Globus pallidus (tissue), 1 donor: Measurements from ENCODE around the gene FBF1.
A peak's percentile ranks its signal among the peaks of the same experiment; 100 is the strongest.

ENCODE experiments used
- DNase-seq: peaks from one replicate; pipeline ENCODE4 v3.0.0-alpha.2; 2015; ENCODE audit warnings: low spot score

Gene FBF1

DNA sequence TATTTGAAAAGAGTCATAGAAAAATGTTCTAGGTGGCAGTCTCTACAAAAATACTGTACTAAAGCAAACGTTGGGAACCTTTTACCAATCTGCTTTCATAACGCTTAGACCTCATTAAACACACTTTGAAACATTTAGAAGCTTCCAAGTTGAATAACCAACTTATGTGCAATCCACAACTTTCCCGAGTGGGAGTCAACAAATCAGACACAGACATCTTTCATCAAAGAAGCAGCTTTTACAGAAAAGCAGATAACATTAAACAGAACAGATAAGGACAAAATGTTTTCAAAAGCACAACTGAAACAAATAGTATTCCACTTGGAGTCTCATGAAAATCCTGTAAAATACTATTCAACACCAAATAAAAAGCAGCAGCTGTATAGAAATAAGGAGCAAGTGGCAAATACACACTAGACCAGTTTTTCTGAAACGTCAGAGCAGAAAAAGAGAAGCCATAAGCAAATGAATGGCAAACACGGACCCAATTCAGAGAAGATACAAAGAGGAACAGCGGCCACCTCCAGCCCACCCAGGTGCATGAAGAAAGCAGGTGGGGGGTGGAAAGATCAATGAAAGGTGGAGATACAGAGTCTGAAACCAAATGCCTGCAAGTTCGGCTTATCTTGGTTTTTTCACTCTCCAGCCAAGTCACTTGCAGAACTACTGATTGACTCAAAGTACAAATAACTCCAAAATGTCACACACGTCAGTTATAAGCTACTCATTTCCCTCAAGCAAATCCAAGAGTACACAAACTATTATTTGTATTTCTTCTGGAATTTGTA, 18.4 kb upstream of the FBF1 start:
- no peak for DNase-seq

- peak; percentile 46 for DNase-seq
Observed at GRCh38 chr17:75950855-75951554, 10.2 kb upstream of the FBF1 start.

- DNase-seq = no peak
Observed at GRCh38 chr17:75950421-75950820, 9.6 kb upstream of the FBF1 start.

- DNase-seq = no peak
Observed at GRCh38 chr17:75945211-75945610, 4.4 kb upstream of the FBF1 start.

DNA sequence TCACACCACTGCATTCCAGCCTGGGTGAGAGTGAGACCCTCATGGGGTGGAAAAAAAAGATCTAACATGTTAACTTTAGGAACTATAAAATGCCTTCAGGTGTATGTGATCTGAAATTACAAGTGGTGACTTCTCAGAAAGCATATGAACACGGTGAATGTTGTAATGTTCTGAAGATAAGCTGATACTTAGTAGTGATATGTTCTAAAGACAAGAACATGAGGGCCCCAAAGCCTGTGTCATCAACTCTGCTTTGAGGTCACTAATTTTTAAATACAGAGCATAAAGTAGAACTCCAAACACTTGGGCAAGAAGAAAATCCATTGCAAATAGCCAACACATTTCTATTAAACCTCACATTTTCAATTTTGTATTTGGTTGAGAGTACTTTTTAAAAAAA, 2.6 kb upstream of the FBF1 start:
- DNase-seq = no peak

GRCh38 chr17:75942473-75942872, 1.6 kb upstream of the FBF1 start:
- DNase-seq = no peak

DNA sequence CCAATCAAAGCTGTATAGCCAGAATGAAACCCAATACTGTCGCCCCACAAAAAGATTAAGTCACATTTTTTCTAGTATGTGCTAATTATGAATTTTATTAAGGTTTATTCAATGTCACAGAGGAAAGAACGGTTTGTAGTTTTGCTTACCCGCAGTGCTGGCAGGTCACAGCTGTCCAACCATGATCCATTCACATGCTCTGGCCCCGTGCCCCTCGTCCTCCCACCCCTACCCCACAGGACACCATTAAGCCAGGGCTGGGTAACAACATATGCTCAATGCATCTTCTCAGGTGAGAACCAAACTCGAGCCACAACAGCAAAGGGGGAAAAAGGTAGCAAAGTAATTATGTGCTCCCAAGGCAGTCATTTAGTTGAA, 589 bp upstream of the FBF1 start:
- DNase-seq = no peak

DNA sequence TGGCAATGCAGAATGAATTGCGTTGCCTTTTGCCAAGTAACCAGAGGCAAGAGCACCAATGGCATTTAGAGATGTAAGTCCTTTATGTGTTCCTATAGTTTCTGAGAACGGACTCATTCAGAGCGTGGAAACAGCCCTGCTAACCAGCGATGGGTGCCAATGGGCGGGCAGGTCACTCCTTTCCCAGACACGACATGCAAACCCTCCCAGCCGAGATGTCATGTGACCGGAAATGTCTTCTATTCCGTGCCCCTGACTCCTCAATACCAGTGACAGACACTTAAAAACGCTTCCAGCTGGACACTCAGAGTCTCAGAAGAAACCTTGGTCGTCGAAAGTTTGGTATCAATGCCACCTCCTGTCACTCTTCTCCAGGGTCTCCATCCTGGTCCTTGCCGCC, 3.2 kb downstream of the FBF1 start:
- no peak for DNase-seq

GRCh38 chr17:75933808-75934207, 7.0 kb downstream of the FBF1 start:
- DNase-seq = no peak

- no peak for DNase-seq
Observed at GRCh38 chr17:75932852-75933251, 8.0 kb downstream of the FBF1 start.

- DNase-seq = no peak
Observed at GRCh38 chr17:75931062-75931461, 9.8 kb downstream of the FBF1 start.

GRCh38 chr17:75927286-75927922, 13.4 kb downstream of the FBF1 start:
- no peak for DNase-seq

GRCh38 chr17:75926456-75926855, 14.4 kb downstream of the FBF1 start:
- DNase-seq = no peak

DNA sequence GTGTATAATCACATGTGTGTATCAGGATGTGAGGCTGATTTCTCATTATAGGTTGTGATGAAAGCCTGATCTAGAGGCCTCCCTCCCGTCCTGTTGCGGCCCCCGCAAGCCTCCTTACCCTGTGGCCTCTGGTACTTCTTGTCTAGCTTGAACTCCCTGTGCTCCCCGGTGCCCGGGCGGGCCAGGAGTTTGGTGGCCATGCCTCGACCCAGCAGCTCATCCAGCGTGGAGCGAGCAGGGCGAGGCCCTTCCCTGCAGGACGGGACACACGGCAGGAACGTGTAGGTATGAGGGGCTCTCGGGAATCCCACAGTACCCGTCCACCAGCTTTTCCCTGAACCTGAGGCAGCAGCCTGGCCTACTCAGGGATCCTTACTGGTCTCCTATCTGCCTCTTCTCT, 14.9 kb downstream of the FBF1 start:
- DNase-seq = no peak

- DNase-seq = no peak
Observed at GRCh38 chr17:75925103-75925502, 15.7 kb downstream of the FBF1 start.

DNA sequence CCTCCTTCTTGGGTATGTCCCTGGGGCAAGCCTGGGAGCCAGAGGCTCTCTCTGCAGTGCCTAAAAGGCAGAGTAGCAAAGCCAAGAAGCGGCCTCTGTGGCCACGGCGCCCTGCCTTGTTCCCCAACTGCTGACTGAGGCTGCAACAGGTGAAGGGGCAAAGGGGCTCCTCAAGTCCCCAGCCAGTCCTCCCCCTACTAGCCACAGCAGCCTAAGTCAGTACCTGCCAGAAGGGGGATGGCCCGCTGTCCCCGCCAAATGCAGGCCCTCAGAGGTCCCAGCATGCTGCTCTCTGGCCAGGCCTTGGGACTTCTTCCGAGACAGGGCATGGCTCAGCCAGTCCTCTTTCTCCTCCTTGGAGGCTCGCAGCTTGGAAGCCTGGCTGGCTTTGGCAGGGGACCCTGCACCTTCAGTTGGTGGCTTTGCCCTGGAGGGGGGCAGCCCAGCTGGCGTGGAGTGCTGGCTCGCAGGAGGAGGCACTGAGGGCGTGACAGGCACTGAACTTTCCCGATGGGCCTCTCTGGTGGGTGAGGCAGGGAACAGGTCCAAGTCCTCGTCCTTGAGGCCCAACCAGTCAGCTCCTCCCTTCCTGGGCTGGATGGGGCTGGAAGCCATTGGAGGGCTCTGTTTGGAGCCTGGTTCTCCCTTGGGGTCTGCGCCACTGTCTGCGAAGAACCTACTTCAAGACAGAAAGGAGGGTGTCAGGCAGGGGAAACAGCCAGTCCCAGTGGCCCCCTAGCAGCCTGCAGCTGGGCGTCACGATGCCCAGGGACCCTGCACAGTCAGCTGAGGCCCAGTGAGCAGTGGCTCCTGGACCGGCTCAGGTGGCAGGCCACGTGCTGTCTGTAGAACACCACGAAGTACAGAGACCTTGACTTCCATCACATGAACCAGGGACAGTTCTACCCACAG, 17.6 kb downstream of the FBF1 start:
- DNase-seq = no peak

GRCh38 chr17:75922173-75922961, 18.5 kb downstream of the FBF1 start:
- no peak for DNase-seq

DNA sequence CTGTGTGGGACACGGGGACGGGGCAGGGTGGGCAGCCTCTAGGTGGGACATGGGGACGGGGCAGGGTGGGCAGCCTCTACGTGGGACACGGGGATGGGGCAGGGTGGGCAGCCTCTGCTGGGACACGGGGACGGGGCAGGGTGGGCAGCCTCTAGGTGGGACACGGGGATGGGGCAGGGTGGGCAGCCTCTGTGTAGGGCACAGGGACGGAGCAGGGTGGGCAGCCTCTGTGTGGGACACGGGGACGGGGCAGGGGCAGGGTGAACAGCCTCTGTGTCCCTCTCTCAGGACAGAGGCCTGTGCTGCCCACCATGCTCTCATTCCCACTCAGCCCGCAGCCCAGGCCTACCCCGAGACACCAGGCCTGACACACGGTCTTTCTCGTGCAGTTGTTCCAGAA, 19.2 kb downstream of the FBF1 start:
- DNase-seq = no peak

DNA sequence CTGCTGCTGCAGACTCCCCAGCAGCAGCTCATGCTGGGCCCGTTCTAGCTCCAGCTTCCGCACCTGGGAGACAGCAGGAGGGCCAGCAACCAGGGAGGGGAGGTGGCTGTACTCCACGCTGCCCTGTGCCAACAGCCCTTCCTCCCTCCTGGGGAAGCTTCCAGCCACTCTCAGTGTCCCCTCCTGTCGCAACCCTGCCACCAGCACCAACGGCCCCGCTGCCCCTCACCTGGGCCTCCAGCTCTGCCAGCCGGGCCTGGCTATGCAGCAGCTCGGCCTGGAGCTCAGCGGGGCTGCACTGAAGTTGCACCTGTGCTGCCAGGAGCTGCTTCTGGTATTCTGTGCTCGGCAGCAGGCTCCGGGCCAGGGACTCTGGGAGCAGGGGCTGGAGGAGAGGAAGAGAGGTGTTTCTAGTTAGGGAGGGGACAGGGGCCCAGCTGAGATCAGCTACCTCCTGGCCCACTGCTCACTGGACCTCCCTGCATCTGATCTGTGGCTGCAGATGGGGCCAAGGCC, 20.7 kb downstream of the FBF1 start:
- no peak for DNase-seq

- DNase-seq = no peak
Observed at GRCh38 chr17:75919611-75920010, 21.2 kb downstream of the FBF1 start.

GRCh38 chr17:75917917-75918445, 22.9 kb downstream of the FBF1 start:
- DNase-seq = no peak
